ENCODE results near the gene KCNJ11. TPM values are rescaled to one million over a fixed set of nuclear protein-coding genes. Genes with fewer than 3 reads are reported as not detected.

KCNJ11 gene
- total and polyA plus RNA-seq, 2 of the 4 experiments (the other 2 are of a cell fraction): not detected

GRCh38 chr11:17411418-17411817 lies 23.0 kb upstream of the KCNJ11 start:
- Histone ChIP-seq H2BK20ac (ENCODE audit: low read depth, low read length) (no peak overlapping the region), H4K91ac (ENCODE audit: insufficient read depth, low read depth, low read length) (no peak overlapping the region), H3K9ac (ENCODE audit: low read depth, low read length) (no peak overlapping the region), H2AK5ac (ENCODE audit: low read depth, low read length) (no peak overlapping the region), H3K4me1 (ENCODE audit: control insufficient read depth, insufficient read depth, low read length) (no peaks in the 10 kb centered on the region), H3K56ac (ENCODE audit: extremely low read depth, insufficient read depth, low read length) (no peak overlapping the region), H3K79me1 (ENCODE audit: low read depth in 1 of 2, low read length in 2 of 2) (no peaks in the 10 kb centered on the region), H3K4me2 (ENCODE audit: low read depth, low read length) (no peak overlapping the region), H4K20me1 (ENCODE audit: insufficient read depth, low read length) (no peaks in the 10 kb centered on the region), H2AFZ (replicated peaks; ENCODE audit: low read length, poor library complexity) (no peak overlapping the region), H2BK5ac (ENCODE audit: low read depth, low read length, poor library complexity, severe bottlenecking) (no peak overlapping the region), H3K9me3 (ENCODE audit: control insufficient read depth, insufficient read depth, low read length) (0 out of 2 replicates have a peak, but pooled peaks cover 3% of the 10 kb centered on the region), H2AK9ac (replicated peaks; ENCODE audit: low read depth, low read length, poor library complexity) (no peak overlapping the region), H3K4ac (ENCODE audit: low read depth, low read length) (no peak overlapping the region), H3K9me1 (ENCODE audit: insufficient read depth, low read length) (no peaks in the 10 kb centered on the region), H2BK15ac (ENCODE audit: low read depth, low read length) (no peak overlapping the region), H3K36me3 (ENCODE audit: control insufficient read depth, insufficient read depth, low read length) (no peaks in the 10 kb centered on the region), H4K5ac (ENCODE audit: low read depth, low read length) (no peak overlapping the region), H3K14ac (replicated peaks; ENCODE audit: low read depth, low read length) (no peak overlapping the region), H3K27ac (ENCODE audit: insufficient read depth, low read length) (no peak overlapping the region), H2BK120ac (ENCODE audit: low read depth, low read length) (no peak overlapping the region), H4K8ac (ENCODE audit: low read depth in 2 of 2, low read length in 2 of 2) (no peak overlapping the region), H3K4me3 (ENCODE audit: insufficient read depth, low read depth, low read length) (no peak overlapping the region), H3K18ac (ENCODE audit: low read depth, low read length) (no peak overlapping the region), H3K27me3 (ENCODE audit: control insufficient read depth, insufficient read depth, low read length) (peaks cover 8% of the 10 kb centered on the region), H3K23ac (ENCODE audit: low read depth, low read length) (no peak overlapping the region)
- DNase-seq (no peak), ATAC-seq (ENCODE audit: low read depth) (no peak)
- ChIA-PET POLR2A (ENCODE audit: unreplicated experiment) (no interaction called here), CTCF (no interaction called here)
- TF ChIP-seq RAD21 (IDR thresholded peaks at IDR 0.05; ENCODE audit: low read length) (no peak), RFX5 (IDR thresholded peaks at IDR 0.05; ENCODE audit: low read depth, low read length) (no peak), CHD1 (IDR thresholded peaks at IDR 0.05; ENCODE audit: low read depth, low read length) (no peak), BHLHE40 (IDR thresholded peaks at IDR 0.05; ENCODE audit: low read depth, low read length) (no peak), POLR2A (IDR thresholded peaks at IDR 0.05; ENCODE audit: low read depth, low read length) (no peak), SMC3 (IDR thresholded peaks at IDR 0.05; ENCODE audit: low read depth, low read length) (no peak), MAZ (IDR thresholded peaks at IDR 0.05; ENCODE audit: borderline replicate concordance, low read depth, low read length) (no peak), USF2 (IDR thresholded peaks at IDR 0.05; ENCODE audit: low read depth, low read length) (no peak), ELK1 (IDR thresholded peaks at IDR 0.05; ENCODE audit: borderline replicate concordance, low read depth, low read length) (no peak), CTCF (conservative IDR thresholded peaks at IDR 0.05; ENCODE audit: low read depth, low read length) (no peak), NFE2L2 (IDR thresholded peaks at IDR 0.05; ENCODE audit: low read depth, low read length) (no peak), MXI1 (IDR thresholded peaks at IDR 0.05; ENCODE audit: borderline replicate concordance, low read depth, low read length) (no peak), RCOR1 (IDR thresholded peaks at IDR 0.05; ENCODE audit: insufficient replicate concordance, low read length) (no peak), FOS (IDR thresholded peaks at IDR 0.05; ENCODE audit: low read depth, low read length) (no peak), CEBPB (IDR thresholded peaks at IDR 0.05; ENCODE audit: low read depth, low read length) (no peak)
- in situ Hi-C loops (cut with MboI; ENCODE audit: low sequenced_read_pairs) (no loop called here), intact Hi-C loops (cut with micrococcal nuclease) (no loop called here), dilution Hi-C loops (cut with HindIII; ENCODE audit: low sequenced_read_pairs, unreplicated experiment) (no loop called here)
- WGBS, 2 experiments (ENCODE audit: extremely low coverage in 2 of 2, insufficient read length in 1 of 2): 100% methylated on average over 1 of the region's 6 CpGs; no CpG with 5 or more reads in 1 of the 2 experiments
- BruUV-seq (replicated peaks): no TSS peak
